Hepatic stellate cell (primary cell): ENCODE results near the gene DMXL2.
A peak's percentile ranks its signal among the peaks of the same experiment; 100 is the strongest.

ENCODE experiments used
- DNase-seq: peaks from one replicate; pipeline ENCODE4 v3.0.0; 2011; ENCODE audit warnings: low spot score

Gene DMXL2

DNA sequence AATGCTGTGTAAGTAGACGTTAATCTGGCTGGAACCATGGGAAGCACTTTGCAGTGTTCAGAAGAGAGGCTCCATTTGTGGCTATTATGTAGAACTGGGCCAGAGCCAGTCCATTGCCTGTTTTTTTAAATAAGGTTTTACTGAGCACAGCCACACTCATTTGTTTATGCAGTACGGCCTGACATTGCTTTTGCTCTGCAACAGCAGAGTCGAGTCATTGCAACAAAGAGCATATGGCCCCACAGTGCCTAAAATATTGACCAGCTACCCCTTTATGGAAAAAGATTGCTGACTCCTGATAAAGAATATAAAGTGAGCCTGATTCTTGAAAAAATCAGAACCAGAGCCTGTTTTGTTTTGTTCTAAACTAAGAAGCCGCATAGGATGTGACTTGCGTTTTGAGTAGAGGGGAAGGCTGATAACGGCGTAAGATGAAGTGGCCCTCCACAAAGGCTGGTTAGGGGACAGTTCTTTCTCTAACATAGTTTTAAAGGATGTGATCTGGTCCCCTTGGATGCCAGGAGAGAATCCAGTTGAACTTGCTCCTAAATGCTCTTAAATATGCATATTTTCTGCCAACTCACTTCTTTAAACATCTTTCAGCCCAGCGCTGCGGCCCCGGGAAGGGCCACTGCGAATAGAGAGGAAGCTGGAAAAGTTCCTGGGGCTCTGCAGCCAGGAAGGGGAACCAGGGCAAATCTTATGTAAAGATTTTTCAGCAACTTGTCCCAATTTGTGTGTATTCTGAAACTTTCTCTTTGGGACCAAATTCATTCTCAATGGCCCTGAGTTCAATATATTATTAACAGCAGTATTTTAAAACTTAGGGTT, 216.7 kb downstream of the DMXL2 start:
- no peak for DNase-seq

DNA sequence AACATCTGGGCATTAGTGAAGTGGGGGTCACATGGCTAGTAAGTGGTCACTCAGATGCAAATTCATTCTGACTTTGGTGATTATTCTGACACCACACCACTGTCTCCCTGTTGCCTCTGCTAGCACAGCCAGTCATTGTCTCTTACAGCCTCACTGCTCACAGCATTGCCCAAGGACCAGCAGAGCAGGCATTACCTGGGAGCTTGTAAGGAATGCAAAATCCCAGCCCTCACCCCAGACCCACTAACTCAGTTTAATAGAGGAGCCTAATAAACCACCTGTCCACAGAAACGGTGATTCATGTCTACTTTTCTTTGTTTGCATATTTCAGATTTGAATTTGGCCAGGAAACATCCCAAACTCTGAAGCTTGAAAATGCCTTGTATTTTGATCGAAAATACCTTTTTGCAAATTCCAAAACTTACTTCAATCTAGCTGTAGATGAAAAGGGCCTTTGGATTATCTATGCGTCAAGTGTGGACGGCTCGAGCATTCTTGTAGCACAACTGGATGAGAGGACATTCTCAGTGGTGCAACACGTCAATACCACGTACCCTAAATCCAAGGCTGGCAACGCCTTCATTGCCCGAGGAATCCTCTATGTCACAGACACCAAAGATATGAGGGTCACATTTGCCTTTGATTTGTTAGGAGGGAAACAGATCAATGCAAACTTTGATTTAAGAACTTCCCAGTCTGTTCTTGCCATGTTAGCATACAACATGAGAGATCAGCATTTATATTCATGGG, 218.4 kb downstream of the DMXL2 start:
- DNase-seq = no peak

DNA sequence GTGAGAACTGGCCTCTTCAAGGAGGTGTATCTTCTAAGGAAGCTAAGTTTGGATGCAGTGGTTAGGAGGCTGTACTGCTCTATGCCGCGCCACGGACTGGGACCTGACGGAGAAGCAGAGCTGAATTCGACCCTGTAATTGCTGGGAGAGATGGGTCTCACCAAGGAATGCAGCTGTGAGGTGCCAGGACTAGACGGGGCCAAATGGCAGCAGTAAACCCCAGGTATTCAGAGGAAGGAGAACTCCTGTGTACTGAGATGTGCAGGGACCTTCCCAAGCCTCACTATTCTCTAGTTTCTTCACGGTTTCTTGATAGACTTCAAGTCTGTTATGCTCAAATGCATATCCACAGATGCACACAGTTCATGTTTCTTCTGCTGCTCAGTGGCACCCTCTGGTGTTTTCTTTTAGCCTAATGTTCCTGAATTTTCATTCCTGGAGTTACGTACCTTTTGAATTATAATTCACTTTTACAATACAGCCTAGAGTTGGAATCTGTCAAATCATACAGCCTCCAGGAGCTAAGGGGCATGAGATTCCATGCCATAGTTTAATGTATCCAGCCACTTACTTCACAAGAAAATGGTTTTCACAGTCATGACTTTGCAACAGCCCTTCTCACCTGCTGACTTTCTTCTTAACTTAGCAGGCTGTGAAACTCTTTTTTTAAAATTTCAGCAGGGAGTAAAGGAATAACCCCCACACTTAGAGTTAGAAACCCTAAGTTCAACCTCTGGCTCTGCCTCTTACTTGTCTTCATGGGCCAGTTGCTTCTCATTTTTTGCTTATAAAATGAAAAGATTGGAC, 219.3 kb downstream of the DMXL2 start:
- DNase-seq = peak; percentile 25

DNA sequence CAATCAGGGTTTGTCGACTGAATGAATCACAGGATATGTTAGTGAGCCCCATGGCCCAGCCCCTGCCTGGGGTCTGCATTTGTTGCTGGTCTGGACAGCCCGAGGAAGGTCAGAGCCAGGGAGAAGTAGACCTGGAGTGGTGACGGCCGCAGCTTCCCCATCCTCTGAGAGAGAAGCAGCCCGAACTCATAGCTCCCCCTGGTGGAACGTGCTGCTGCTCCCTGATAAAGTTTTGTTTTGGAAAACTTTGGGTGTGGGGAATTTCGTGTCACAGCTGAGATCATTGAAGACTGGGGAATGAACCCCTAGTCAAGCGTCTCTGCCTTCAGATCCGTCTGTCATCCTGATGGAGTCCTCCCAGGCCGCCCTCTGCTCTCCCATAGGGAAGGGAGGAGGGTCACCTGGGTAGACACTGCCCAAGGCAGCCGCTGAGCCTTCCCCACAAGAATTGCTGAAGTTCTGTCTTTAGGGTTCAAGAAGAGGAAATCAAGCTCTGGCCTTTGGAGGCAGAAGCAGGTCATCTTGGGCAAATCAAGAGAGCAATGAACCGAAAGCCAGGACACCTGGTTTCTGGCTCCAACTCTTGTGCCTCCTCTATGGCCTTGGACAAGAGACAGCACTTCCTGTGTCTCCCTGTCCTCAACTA, 220.6 kb downstream of the DMXL2 start:
- peak; percentile 55 for DNase-seq

DNA sequence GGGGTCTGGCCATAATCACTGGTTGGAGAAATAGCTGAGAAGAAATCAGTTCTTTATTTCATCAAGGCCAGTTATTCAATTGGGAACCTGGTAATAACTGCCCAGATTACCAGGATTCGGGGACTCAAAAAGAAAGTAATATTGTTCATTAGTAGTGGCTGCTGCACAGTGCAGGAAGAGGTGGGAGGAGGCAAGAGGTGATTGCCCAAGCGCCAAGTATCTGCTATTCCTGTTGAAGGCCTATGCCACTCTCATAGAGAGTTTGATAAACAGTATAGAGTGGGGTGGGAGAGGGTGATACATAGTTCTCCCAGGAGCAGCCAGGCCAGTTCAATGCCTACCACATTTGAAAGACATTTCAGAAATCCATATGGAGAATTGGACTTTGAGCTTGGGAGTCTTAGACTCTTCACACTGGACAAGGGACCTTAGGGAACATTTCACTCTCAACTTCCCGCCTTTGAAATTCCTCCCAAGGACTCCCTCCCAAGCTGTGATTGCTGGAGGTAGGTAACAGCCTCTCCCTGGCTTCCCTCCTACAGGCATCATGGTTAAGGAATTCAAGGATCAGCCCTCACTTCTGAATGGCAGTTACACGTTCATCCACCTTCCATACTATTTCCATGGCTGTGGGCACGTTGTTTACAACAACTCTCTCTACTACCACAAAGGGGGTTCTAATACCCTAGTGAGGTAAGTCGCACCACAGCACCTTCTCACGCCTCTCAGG, 221.4 kb downstream of the DMXL2 start:
- DNase-seq = no peak

DNA sequence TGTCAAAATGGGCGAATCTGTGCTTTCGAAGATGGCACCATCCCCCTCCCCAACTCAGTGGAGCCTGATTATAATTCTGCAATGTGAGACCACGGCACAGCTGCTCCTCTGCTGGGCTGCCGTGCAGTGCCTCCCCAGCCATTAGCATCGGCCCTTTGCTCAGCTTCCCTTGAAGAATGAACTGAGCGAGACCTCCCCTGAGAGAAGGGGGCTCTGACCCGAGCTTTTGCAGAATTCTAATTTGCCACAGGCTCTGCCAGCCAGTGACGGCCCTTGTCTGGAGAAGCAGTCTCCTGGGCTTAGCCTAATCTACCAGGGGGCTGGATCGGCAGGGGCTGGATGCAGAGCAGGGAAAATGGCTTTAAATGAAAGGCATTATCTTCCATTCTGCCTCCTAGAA, 223.9 kb downstream of the DMXL2 start:
- DNase-seq = no peak
